ENCODE results near the gene KIR2DL1.
"Not testable (repeated sequence)": the region's sequence is repeated elsewhere in the genome, so short reads cannot be mapped to it uniquely, and the experiment has no call there.

The KIR2DL1 gene

DNA sequence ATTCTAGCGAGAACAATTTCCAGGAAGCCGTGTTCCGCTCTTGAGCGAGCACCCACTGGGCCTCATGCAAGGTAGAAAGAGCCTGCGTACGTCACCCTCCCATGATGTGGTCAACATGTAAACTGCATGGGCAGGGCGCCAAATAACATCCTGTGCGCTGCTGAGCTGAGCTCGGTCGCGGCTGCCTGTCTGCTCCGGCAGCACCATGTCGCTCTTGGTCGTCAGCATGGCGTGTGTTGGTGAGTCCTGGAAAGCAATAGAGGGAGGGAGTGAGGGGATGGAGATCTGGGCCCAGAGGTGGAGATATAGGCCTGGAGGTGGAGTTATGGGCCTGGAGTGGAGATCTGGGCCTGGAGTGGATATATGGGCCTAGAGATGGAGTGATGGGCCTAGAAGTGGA lies at the start of gene KIR2DL1:
Gene KIR2DL1, plus strand, starts transcription at position 148 of the 400 bp plus-strand sequence. Its CDS starts 58 bp downstream, at position 206.
- DNase-seq (ENCODE audit: low read depth) = not testable (repeated sequence)

DNA sequence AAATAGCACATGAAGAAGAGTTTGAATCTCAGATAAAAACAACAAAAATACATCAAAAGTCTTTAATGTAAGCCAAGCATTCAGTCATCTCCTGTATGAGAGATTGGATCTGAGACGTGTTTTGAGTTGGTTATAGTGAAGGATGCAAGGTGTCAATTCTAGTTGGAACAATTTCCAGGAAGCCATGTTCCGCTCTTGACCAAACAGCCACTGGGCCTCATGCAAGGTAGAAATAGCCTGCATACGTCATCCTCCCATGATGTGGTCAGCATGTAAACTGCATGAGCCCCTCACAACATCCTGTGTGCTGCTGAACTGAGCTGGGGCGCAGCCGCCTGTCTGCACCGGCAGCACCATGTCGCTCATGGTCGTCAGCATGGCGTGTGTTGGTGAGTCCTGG lies 45.5 kb upstream of the KIR2DL1 start, which contains the start of gene KIR3DL3:
Gene KIR3DL3, plus strand, starts transcription at position 301 of the 400 bp plus-strand sequence. Its CDS starts 55 bp downstream, at position 356.
- DNase-seq (ENCODE audit: low read depth) = no peak

DNA sequence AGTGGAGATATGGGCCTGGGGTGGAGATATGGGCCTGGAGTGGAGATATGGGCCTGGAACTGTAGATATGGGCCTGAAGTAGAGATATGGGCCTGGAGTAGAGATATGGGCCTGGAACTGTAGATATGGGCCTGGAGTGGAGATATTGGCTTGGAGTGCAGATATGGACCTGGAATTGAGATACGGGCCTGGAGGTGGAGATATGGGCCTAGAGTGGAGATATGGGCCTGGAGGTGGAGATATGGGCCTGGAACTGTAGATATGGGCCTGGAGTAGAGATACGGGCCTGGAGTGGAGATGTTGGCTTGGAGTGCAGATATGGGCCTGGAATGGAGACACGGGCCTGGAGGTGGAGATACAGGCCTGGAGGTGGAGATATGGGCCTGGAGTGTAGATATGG lies 44.9 kb upstream of the KIR2DL1 start:
- no peak for DNase-seq (ENCODE audit: low read depth)

DNA sequence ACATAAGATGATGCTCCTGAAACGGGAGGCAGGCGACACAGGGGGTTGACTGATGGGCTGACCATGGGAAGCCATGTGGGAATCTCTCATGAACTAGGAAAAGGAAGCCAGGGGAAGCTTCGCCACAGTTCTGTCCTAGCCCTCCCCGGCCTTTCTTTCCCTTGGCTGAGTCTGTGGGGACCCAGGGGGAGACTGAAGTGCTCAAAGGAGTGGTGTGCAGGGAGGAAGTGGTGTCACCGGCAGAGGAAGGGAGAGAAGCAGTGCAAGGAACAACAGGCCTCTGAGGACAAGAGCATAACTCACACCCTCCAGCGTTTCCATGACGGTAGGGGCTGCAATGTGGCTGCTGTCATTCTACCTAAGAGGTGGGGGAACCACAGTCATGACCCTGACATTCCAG lies 44.3 kb upstream of the KIR2DL1 start:
- DNase-seq (ENCODE audit: low read depth) = no peak

DNA sequence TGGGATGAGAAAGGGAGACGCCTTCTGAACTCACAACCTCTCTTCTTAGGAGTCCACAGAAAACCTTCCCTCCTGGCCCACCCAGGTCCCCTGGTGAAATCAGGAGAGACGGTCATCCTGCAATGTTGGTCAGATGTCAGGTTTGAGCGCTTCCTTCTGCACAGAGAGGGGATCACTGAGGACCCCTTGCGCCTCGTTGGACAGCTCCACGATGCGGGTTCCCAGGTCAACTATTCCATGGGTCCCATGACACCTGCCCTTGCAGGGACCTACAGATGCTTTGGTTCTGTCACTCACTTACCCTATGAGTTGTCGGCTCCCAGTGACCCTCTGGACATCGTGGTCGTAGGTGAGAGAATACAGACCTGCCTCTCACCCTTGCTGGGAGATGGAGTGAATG lies 42.0 kb upstream of the KIR2DL1 start:
- no peak for DNase-seq (ENCODE audit: low read depth)

DNA sequence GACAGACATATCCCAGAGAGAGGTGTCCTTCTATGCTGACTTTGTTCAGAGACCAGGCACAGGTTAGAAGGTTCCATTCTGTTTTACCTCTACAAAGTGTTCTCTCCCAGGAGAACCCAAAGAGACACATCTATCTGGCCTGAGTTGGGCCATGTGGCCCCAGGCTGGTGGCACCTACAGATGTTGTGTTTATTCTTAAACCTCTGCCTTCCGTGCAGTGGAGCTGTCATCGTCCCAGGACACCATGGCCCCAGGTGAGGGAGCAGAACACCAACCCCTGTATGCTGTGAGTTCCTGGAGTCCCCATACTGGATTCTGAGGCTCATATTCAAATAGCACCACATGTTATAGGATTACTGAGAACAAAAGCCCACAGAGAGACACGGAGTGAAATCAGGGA lies 41.4 kb upstream of the KIR2DL1 start:
- DNase-seq (ENCODE audit: low read depth) = no peak

DNA sequence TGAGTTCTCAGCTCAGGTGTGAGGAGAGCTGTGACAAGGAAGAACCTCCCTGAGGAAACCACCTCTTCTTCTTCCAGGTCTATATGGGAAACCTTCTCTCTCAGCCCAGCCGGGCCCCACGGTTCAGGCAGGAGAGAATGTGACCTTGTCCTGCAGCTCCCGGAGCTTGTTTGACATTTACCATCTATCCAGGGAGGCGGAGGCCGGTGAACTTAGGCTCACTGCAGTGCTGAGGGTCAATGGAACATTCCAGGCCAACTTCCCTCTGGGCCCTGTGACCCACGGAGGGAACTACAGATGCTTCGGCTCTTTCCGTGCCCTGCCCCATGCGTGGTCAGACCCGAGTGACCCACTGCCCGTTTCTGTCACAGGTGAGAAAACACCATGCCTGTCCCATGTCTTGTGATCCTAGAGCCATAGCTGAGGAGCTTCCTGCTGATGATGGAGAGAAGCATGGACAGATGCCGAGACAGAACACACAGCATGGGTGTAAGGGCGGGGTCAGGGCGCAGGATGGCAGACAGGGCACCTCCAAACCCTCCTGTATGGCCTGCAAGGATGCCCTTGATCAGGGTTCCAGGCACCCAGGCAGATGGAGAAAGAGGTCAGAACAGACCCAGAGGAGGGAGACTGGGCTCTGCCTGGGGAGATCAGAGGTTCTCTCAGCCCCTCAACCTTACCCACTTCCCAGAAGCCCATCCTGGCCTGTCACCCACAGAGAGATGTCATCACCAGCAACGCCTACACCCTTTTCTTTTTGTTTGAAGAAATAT lies 40.0 kb upstream of the KIR2DL1 start:
- DNase-seq (ENCODE audit: low read depth) = no peak

DNA sequence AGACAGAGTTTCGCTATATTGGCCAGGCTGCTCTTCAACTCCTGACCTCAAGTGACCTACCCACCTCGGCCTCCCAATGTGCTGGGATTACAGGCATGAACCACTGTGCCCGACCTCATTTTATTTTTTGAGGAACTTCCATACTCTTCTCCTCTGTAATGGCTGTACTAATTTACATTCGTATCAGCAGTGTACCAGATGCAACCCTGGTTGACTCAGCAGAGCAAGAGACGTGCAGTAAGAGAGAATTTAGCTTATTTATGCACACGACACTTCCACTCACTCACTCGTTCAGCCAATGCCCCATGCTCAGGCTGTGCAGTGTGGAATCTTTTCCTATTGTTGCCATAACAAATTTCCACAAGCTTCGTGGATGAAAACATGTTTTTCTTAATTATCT lies 38.4 kb upstream of the KIR2DL1 start:
- no peak for DNase-seq (ENCODE audit: low read depth)

DNA sequence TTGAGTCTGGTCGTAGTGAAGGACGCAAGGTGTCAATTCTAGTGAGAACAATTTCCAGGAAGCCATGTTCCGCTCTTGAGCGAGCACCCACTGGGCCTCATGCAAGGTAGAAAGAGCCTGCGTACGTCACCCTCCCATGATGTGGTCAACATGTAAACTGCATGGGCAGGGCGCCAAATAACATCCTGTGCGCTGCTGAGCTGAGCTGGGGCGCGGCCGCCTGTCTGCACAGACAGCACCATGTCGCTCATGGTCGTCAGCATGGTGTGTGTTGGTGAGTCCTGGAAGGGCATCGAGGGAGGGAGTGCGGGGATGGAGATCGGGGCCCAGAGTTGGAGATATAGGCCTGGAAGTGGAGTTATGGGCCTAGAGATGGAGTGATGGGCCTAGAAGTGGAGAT lies 31.3 kb upstream of the KIR2DL1 start, which contains the start of gene KIR2DL3:
Gene KIR2DL3, plus strand, starts transcription at position 208 of the 400 bp plus-strand sequence. Its CDS starts 33 bp downstream, at position 241.
- not testable (repeated sequence) for DNase-seq (ENCODE audit: low read depth)

DNA sequence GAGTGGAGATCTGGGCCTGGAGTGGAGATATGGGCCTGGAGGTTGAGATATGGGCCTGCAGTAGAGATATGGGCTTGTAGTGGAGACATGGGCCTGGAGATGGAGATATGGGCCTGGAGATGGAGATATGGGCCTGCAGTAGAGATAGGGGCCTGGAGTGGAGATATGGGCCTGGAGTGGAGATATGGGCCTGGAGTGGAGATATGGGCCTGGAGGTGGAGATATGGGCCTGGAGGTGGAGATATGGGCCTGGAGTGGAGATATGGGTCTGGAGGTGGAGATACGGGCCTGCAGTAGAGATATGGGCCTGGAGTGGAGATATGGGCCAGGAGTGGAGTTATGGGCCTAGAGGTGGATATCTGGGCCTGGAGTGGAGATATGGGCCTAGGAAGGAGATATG lies 30.9 kb upstream of the KIR2DL1 start:
- no peak for DNase-seq (ENCODE audit: low read depth)

DNA sequence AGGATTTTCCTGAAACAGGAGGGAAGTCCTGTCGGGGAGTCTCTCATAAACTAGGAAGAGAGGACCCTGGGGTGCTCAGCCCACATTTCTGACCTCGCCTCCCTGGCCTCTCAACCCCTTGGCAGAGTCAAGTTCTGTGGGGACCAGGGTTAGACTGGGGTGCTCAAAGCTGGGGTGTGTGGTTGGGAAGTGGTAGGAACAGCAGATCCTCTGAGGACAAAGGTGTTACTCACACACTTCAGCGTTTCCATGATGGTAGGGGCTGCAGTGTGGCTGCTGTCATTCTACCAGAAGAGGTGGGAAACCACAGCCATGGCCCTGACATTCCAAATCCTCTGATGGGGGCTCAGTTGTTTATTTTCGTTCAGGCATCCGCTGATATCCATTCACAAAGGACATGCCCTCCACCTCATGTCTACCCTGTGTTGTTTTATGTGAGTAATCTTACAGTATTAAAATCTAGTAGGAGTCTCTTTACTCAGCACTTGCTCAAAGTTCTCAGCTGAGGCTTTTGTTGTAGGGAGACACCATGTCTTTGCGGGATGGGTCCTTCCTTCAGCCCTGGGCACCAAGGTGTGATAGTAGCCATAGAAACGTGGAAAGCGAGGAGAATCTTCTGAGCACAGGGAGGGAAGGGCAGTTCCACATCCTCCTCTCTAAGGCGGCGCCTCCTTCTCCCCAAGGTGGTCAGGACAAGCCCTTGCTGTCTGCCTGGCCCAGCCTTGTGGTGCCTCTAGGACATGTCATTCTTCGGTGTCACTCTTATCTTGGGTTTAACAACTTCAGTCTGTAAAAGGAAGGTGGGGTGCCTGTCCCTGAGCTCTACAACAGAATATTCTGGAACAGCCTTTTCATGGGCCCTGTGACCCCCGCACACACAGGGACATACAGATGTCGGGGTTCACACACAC lies 29.8 kb upstream of the KIR2DL1 start:
- no peak for DNase-seq (ENCODE audit: low read depth)

DNA sequence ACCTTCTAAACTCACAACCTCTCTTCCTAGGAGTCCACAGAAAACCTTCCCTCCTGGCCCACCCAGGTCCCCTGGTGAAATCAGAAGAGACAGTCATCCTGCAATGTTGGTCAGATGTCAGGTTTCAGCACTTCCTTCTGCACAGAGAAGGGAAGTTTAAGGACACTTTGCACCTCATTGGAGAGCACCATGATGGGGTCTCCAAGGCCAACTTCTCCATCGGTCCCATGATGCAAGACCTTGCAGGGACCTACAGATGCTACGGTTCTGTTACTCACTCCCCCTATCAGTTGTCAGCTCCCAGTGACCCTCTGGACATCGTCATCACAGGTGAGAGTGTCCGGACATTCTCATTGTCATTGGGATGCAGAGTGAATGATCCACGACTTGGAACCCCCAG lies 27.6 kb upstream of the KIR2DL1 start:
- not testable (repeated sequence) for DNase-seq (ENCODE audit: low read depth)

DNA sequence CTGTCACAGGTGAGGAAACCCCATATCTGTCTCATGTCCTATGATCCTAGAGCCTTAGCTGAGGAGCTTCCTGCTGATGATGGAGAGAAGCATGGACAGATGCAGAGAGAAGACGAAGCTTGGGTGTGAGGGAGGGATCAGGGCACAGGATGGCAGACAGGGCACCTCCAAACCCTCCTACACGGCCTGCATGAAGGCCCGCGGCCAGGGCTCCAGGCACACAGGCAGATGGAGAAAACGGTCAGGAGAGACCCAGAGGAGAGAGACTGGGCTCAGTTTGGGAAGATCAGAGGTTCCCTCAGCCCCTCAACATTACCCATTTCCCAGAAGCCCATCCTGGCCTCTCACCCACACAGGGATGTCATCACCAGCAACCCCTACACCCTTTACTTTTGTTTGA lies 25.5 kb upstream of the KIR2DL1 start:
- DNase-seq (ENCODE audit: low read depth) = not testable (repeated sequence)

DNA sequence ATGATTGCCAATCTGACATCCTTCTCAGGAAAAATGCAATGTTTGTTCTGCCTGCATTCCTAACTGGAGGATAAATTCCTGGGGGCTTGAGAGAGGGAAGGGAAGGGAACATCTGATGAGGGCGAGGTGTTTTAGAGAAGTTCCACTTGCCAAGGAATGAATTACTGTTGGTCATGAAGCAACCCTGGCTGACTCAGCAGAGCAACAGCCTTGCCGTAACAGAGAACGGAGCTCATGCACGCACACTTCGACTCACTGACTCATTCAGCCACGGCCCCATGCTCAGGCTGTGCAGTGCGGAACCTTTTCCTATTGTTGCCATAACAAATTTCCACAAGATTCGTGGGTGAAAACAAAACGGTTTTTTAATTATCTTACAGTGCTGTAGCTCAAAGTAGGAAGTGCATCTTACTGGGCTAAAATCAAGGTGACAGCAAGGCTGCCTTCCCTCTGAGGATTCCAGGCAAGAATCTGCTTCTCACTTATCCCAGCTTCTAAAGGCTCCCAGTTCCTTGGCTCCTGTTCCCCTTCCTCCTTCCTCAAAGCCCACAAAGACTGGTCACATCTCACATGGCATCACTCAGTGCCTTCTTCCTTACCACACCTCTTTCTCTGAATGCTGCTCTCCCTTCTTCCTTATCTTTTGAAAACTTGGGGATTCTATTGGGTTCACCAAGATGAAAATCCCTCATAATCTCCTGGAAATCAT lies 21.8 kb upstream of the KIR2DL1 start:
- DNase-seq (ENCODE audit: low read depth) = not testable (repeated sequence)

DNA sequence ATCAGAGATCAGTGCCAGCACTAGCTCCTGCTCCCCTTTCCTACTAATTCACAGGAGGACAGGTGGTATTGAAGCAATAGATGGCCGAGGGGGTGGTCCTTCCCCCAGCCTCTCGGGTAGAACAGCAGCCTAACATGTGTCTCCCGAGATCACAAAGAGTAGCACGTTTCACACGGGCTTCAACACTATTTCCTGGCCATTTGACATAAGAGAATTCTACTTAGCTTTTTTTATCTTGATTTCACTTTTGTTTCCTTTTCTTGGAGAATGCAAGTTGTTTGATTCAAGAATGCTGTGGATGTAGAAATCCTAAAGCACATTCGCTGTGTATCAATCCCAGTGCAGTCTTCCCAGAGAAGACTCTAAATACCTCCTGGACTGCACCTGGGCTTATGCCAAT lies 19.3 kb upstream of the KIR2DL1 start:
- DNase-seq (ENCODE audit: low read depth) = not testable (repeated sequence)

DNA sequence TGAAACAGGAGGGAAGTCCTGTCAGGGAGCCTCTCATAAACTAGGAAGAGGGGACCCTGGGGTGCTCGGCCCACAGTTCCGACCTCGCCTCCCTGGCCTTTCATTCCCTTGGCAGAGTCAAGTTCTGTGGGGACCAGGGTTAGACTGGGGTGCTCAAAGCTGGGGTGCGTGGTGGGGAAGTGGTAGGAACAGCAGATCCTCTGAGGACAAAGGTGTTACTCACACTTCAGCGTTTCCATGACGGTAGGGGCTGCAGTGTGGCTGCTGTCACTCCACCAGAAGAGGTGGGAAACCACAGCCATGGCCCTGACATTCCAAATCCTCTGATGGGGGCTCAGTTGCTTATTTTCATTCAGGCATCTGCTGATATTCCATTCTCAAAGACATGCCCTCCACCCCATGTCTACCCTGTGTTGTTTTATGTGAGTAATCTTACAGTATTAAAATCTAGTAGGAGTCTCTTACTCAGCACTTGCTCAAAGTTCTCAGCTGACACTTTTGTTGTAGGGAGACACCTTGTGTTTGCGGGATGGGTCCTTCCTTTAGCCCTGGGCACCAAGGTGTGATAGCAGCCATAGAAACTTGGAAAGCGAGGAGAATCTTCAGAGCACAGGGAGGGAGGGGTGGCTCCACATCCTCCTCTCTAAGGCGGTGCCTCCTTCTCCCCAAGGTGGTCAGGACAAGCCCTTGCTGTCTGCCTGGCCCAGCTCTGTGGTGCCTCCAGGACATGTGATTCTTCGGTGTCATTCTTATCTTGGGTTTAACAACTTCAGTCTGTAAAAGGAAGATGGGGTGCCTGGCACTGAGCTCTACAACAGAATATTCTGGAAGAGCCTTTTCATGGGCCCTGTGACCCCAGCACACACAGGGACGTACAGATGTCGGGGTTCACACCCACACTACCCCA lies 13.1 kb upstream of the KIR2DL1 start:
- DNase-seq (ENCODE audit: low read depth) = not testable (repeated sequence)

DNA sequence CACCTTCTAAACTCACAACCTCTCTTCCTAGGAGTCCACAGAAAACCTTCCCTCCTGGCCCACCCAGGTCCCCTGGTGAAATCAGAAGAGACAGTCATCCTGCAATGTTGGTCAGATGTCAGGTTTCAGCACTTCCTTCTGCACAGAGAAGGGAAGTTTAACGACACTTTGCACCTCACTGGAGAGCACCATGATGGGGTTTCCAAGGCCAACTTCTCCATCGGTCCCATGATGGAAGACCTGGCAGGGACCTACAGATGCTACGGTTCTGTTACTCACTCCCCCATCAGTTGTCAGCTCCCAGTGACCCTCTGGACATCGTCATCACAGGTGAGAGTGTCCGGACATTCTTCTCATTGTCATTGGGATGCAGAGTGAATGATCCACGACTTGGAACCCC lies 11.0 kb upstream of the KIR2DL1 start:
- DNase-seq (ENCODE audit: low read depth) = not testable (repeated sequence)

DNA sequence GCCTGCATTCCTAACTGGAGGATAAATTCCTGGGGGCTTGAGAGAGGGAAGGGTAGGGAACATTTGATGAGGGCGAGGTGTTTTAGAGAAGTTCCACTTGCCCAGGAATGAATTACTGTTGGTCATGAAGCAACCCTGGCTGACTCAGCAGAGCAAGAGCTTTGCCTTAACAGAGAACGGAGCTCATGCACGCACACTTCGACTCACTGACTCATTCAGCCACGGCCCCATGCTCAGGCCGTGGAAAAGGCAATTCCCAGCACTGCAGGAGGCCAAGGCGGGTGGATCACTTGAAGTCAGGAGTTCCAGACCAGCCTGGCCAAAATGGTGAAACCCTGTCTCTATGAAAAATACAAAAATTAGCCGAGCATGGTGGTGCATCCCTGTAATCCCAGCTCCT lies 5.4 kb upstream of the KIR2DL1 start:
- DNase-seq (ENCODE audit: low read depth) = not testable (repeated sequence)

DNA sequence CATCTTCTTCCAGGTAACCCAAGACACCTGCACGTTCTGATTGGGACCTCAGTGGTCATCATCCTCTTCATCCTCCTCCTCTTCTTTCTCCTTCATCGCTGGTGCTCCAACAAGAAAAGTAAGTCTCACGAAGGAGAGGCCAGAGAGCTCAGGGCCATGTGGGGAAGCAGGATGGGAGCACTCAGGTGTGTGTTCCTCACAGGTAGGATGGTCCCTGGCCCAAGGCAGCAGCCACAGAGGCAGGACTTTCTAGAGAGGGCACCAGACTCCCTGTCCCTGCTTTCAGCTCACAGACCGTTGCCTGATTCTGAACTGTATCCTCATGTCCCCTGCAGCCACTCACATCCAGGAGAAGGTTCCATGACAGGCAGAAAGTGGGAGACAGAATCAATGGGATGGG lies 3.1 kb upstream of the KIR2DL1 start:
- not testable (repeated sequence) for DNase-seq (ENCODE audit: low read depth)

DNA sequence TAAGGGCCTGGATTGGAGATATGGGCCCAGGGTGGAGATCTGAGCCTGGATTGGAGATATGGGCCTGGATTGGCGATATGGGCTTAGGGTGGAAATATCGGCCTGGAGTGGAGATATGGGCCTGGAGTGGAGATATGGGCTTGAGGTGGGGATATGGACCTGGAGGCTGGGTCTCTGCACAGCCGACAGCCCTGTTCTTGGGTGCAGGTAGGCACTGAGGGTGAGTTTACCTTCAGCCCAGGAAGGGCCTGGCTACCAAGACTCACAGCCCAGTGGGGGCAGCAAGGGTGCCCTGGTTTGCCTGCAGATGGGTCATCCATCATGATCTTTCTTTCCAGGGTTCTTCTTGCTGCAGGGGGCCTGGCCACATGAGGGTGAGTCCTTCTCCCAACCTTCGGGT lies 918 bp downstream of the KIR2DL1 start:
- not testable (repeated sequence) for DNase-seq (ENCODE audit: low read depth)
